ENCODE measurements around the gene MLLT3. TPM values are rescaled to one million over a fixed set of nuclear protein-coding genes. Genes with fewer than 3 reads are reported as not detected.
A peak's percentile ranks its signal among the peaks of the same experiment; 100 is the strongest.

MLLT3 gene
- total RNA-seq, 4 donors from 2014 or later, result 2.1 to 30.4 (median 14.0) TPM

GRCh38 chr9:20511686-20512085 is 110.6 kb downstream of the MLLT3 start:
- intact Hi-C loops (cut with DNase I; ENCODE audit: low total_unique reads), result no loop called here
- Histone ChIP-seq H3K4me3 (no peak overlapping the region), H3K4me1 (peaks cover 0 to 2% of the 10 kb centered on the region in 2 donors), H3K9me3 (no peaks in the 10 kb centered on the region), H3K36me3 (no peaks in the 10 kb centered on the region), H3K27ac (peak overlapping the region; percentile 9 to 26), H3K27me3 (no peaks in the 10 kb centered on the region)
- TF ChIP-seq POLR2A (IDR thresholded peaks at IDR 0.05) (no peak), CTCF (IDR thresholded peaks at IDR 0.05) (no peak)
- DNase-seq, result no peak

GRCh38 chr9:20509466-20509865 is 112.8 kb downstream of the MLLT3 start:
- Histone ChIP-seq H3K27me3 (no peaks in the 10 kb centered on the region), H3K27ac (peak overlapping the region; percentile 9 to 66), H3K36me3 (no peaks in the 10 kb centered on the region), H3K4me1 (peaks cover 0 to 14% of the 10 kb centered on the region in 2 donors), H3K9me3 (no peaks in the 10 kb centered on the region), H3K4me3 (no peak overlapping the region)
- no peak for DNase-seq
- intact Hi-C loops (cut with DNase I; ENCODE audit: low total_unique reads), result no loop called here
- TF ChIP-seq CTCF (IDR thresholded peaks at IDR 0.05) (no peak), POLR2A (IDR thresholded peaks at IDR 0.05) (no peak)

GRCh38 chr9:20508242-20508641 is 114.1 kb downstream of the MLLT3 start:
- intact Hi-C loops (cut with DNase I; ENCODE audit: low total_unique reads), result no loop called here
- no peak overlapping the region for H3K4me3 ChIP-seq
- H3K4me1 ChIP-seq, result peaks cover 0 to 14% of the 10 kb centered on the region in 2 donors
- no peaks in the 10 kb centered on the region for H3K9me3 ChIP-seq
- H3K36me3 ChIP-seq, result no peaks in the 10 kb centered on the region
- no peaks in the 10 kb centered on the region for H3K27me3 ChIP-seq
- peak overlapping the region; percentile 62 to 66 for H3K27ac ChIP-seq
- TF ChIP-seq CTCF (IDR thresholded peaks at IDR 0.05) (no peak), POLR2A (IDR thresholded peaks at IDR 0.05) (no peak)
- DNase-seq, result no peak

GRCh38 chr9:20507431-20507830 is 114.9 kb downstream of the MLLT3 start:
- Histone ChIP-seq H3K9me3 (no peaks in the 10 kb centered on the region), H3K4me1 (peaks cover 0 to 14% of the 10 kb centered on the region in 2 donors), H3K4me3 (no peak overlapping the region), H3K27ac (peak overlapping the region; percentile 62 to 66), H3K27me3 (no peaks in the 10 kb centered on the region), H3K36me3 (no peaks in the 10 kb centered on the region)
- intact Hi-C loops (cut with DNase I; ENCODE audit: low total_unique reads), result no loop called here
- TF ChIP-seq CTCF (IDR thresholded peaks at IDR 0.05), result no peak
- no peak for TF ChIP-seq POLR2A (IDR thresholded peaks at IDR 0.05)
- no peak for DNase-seq

- no peak for TF ChIP-seq POLR2A (IDR thresholded peaks at IDR 0.05)
- TF ChIP-seq CTCF (IDR thresholded peaks at IDR 0.05), result no peak
- Histone ChIP-seq H3K36me3 (no peaks in the 10 kb centered on the region), H3K9me3 (no peaks in the 10 kb centered on the region), H3K27ac (peak overlapping the region; percentile 62 to 66), H3K27me3 (no peaks in the 10 kb centered on the region), H3K4me3 (no peak overlapping the region), H3K4me1 (peaks cover 0 to 14% of the 10 kb centered on the region in 2 donors)
- intact Hi-C loops (cut with DNase I; ENCODE audit: low total_unique reads), result no loop called here
- no peak for DNase-seq
Measured at GRCh38 chr9:20506099-20506900, 116.0 kb downstream of the MLLT3 start.

Data from uterus (tissue), 4 donors.